GM12872 (cell line): ENCODE data around the gene PPIP5K2.

ENCODE experiments used
- TF ChIP-seq, protein P1 (sequence below): IDR thresholded peaks from 3 replicates; pipeline ENCODE4 v1.5.1; 2011; ENCODE audit warnings: low read depth, mild to moderate bottlenecking, low read length, moderate library complexity; ENCODE audit not compliant: insufficient read depth

The PPIP5K2 gene

DNA sequence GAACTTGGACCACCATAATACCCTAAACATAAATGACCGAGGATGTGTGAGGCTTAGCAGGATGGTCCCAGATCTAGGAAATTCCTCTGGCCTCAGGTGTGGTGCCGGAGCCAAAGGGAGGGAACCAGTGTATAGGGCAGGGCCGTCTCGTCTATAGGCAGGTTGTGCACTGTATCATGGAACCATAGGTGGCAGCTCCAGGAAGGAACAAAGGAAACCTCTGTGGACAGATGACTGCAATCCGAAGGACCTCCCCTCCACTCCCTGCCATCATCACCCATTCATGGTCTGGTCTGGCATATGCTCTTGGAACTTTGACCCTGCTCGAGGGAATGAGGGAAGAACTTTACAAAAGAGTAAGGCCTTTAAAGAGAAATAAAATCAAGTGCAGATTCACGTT is 135.6 kb downstream of the PPIP5K2 start:
- TF ChIP-seq, protein P1, sequence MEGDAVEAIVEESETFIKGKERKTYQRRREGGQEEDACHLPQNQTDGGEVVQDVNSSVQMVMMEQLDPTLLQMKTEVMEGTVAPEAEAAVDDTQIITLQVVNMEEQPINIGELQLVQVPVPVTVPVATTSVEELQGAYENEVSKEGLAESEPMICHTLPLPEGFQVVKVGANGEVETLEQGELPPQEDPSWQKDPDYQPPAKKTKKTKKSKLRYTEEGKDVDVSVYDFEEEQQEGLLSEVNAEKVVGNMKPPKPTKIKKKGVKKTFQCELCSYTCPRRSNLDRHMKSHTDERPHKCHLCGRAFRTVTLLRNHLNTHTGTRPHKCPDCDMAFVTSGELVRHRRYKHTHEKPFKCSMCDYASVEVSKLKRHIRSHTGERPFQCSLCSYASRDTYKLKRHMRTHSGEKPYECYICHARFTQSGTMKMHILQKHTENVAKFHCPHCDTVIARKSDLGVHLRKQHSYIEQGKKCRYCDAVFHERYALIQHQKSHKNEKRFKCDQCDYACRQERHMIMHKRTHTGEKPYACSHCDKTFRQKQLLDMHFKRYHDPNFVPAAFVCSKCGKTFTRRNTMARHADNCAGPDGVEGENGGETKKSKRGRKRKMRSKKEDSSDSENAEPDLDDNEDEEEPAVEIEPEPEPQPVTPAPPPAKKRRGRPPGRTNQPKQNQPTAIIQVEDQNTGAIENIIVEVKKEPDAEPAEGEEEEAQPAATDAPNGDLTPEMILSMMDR: no peak

DNA sequence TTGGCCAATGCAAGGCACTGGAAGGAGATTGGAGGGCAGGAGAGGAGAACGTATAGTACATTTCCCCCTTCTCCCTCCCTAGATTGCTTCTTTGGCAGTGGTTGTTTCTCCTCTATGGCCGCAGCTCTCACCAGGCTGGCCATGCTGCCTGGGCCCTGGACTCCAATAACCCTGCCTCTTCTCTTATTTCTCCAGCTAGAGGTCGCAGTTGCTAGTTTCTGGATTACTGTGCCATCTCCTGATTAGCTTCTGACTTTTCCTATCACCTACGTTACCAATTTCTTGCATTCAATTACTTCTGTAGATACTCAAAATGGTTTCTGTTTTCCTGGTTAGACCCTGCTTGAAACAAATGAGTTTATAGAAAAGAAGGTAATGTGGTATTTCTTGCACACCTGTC is 136.1 kb downstream of the PPIP5K2 start:
- TF ChIP-seq, protein P1: peak; percentile 49

DNA sequence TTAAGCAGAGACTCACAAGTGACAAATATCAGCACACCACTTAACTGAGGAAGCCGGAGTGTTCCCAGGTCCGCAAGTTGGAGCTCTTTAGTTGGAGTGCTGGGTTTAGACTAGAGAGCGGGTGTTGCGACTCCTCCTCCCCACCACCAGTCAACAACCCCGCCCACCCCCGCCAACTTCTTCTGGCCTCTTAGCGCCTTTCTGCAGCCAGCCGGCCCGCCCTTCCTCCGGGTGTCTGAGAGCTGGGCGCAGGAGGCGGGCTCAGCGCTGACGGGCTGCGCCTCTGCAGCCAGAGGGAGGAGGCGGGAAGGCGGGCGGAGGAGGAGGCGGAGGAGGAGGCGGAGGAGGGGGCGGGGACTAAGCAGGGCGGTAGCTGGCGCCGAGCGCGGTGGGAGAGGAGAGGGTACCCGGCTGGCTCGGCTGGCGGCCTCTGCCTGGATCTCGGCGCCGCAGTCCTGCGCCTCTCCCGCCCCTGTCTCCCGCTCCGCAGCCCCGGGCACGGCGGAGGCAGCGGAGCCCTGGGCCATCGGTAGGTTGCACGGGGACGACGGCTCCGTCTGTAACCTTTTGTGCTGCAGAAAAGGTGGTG is 138.4 kb downstream of the PPIP5K2 start, which contains the start of gene MACIR:
MACIR (plus strand) TSS at position 396 of the 589 bp plus-strand sequence. CDS start 17,157 bp downstream, outside the sequence.
- TF ChIP-seq, protein P1: no peak

DNA sequence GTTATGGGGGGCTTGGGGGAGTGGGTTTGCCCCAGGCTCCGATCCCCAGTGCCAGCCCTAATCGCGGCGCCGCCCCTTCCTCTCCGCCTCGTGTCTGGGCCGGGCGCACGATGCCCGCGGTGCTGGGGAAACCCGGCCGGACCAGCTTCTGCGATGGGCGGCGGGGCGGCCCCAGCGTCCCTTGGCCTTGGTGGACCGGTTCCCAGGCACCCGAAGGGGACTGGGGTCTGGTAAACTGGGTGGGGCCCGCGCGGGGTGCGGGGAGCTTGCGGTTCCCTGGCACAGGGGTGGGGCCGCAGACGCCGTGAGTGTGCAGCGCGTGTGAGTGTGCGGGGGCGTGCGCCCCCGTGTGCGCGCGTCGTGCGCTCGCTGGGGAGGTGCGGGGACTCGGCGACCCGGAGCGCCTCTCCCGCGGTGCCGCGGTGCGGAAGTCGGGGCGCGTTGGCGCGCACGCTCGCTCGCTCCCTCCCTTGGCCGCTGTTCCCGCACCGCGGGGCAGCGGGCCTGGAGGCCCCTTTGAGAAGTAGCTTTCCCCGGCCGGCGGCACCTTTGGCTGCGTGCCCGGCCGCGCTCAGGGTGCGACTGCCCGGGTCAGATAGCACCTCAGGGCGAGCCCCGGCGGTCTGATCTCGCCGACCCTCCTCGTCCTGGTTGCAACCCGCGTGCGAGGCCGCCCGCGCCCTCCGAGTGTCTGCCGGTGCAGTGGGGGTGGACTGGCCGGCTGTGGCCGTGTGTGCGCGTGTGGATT is 139.0 kb downstream of the PPIP5K2 start:
- TF ChIP-seq, protein P1: no peak

DNA sequence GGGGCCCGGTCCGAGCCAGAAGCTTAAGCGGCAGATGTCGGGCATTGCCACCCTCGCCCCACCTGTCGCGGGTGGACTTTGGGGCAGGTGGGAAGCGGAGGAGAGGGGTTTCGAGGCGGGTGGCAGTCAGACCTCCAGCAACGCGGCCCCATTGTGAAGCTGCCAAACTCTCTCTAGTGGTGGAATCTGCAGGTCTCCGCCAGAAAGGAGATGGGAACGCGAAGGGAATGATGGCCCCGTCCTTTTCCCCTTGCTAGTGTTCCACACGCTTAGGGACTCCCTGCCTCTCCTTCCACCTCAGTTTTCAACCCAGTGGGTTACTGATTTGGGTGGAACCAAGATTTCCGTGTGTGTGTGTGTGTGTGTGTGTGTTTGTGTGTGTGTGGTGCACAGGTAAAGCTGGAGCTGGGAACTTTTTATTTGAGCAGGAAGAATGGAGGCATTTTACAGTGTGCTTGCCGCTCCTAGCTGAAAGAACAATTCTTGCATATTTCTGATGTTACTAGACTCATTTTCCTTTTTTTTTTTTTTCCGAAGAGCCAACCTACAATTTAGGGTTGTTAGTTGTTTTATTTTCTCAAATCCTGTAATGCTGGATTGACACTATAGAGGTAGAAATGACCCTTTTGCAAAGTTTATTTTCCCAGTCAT is 139.7 kb downstream of the PPIP5K2 start:
- TF ChIP-seq, protein P1: no peak

DNA sequence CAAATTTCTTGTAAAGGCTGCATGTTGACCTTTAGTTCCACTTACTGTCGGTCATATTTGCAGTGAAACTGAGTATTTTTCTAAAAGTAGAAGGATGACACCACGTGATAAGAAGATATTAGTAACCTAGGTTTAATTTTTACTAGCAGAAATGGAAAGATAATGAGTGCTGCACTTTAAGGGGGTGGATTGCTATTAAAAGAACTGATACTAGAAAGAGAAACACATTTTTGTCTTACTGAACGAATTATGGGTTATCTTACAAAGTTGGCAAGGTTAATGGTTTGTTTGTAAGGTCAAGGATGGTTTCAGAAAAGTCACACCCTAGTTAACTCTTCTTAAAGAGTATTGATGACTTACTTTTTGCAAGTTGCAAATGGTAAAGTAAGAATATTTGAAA is 140.8 kb downstream of the PPIP5K2 start:
- TF ChIP-seq, protein P1: no peak
